ENCODE measurements around the gene PFDN1.

- TF ChIP-seq CTCF (IDR thresholded peaks at IDR 0.05) (no peak), POLR2AphosphoS5 (IDR thresholded peaks at IDR 0.05) (no peak), POLR2A (IDR thresholded peaks at IDR 0.05) (no peak), EP300 (IDR thresholded peaks at IDR 0.05) (no peak)
Observed at GRCh38 chr5:140207250-140207964, 95.5 kb downstream of the PFDN1 start.
